ENCODE data around the gene SLC35A4.
A peak's percentile ranks its signal among the peaks of the same experiment; 100 is the strongest.
"Not testable (repeated sequence)": the region's sequence is repeated elsewhere in the genome, so short reads cannot be mapped to it uniquely, and the experiment has no call there.

Gene SLC35A4

GRCh38 chr5:140591747-140592372, 27.2 kb downstream of the SLC35A4 start:
- DNase-seq: no peak

DNA sequence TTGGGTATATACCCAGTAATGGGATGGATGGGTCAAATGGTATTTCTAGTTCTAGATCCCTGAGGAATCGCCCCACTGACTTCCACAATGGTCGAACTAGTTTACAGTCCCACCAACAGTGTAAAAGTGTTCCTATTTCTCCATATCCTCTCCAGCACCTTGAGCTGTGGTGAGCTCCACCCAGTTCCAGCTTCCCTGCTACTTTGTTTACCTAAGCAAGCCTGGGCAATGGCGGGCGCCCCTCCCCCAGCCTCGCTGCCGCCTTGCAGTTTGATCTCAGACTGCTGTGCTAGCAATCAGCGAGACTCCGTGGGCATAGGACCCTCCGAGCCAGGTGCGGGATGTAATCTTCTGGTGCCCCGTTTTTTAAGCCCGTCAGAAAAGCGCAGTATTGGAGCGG, 28.4 kb downstream of the SLC35A4 start:
- not testable (repeated sequence) for DNase-seq

DNA sequence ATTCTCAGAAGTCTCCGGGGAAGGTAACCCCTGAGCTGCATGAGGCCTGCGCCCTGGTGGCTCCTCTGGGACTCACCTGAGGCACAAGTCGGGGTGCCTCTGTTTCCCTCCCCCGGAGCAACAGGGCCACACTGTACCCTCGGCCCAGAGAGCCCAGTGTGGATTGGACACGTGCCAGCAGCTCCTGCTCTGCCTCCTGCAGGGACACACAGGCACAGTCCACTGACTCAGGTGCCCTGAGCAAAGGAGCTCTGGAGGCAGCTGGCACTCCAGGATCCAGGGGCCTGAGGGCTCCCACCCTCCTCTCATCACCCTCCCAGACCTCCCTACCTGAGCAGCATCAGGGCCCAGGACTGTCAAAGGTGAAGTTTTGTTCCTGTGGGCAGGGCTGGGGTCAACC, 29.5 kb downstream of the SLC35A4 start:
- no peak for DNase-seq

DNA sequence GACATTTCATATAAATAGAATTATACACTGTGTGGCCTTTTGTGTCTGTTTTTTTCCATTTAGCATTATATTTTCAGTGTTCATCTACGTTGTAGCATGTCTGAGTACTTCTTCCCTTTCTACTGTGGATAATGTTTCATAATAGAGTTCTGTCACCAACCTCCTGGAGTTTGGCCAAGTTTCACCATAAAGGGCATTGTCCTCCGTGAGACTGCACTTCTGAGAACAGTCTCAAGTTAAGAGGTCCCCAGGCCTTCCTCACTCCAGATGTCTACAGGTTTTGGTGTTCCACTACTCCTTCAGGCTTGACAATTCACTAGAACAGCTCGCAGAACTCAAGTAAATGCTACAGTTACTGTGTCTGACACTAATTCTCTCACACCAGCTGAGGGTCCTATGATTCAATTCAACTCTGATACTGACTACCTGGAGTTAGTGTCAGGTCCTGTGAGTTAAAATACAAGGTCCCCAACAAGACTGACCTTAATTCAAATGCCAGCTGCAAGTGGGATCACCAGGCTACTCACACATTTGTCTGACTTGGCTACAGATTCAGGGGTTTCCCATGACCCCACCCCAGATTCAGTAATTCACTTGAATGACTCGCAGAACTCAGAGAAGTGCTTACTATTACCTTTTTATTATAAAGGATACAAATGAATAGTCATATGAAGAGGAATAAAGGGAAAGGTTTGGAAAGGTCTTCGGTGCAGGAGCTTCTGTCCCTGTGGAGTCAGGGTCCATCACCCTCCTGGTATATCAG, 31.1 kb downstream of the SLC35A4 start:
- DNase-seq: peak; percentile 2

DNA sequence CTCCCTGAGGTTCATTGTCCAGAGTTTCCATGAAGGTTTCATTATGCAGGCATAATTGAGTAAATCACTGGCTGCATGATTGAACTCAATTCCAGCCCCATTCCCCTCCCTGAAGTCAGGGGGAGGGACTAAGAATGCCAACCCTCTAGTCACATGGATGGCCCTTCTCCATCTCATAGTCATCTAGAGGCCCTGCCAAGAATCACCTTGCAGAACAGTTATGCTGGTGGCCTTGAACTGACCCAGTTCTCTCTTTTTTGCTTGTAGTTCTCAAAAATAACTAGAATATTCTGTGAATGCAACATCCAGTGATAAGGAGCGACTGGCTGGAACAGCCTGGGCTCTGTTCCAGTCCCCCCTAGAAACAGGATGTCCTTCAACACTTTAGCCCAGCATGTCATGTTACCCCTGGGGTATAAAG, 31.7 kb downstream of the SLC35A4 start:
- DNase-seq: no peak

DNA sequence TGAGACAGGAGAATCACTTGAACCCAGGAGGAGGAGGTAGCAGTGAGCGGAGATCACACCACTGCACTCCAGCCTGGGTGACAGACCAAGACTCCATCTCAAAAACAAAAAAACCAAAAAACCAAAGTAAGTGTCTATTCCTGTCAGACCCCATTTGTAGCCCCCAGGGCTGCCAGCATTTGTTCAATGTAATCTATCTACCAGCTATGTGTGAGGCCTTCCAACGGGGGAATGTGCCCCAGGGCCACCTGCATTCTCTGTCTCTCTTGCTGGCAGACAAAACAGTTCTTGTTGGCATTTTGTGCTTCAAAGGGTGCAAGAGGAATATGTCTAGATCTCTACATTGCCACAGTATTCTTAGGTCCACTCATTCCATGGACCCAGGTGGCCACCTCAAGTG, 34.2 kb downstream of the SLC35A4 start:
- DNase-seq: no peak

DNA sequence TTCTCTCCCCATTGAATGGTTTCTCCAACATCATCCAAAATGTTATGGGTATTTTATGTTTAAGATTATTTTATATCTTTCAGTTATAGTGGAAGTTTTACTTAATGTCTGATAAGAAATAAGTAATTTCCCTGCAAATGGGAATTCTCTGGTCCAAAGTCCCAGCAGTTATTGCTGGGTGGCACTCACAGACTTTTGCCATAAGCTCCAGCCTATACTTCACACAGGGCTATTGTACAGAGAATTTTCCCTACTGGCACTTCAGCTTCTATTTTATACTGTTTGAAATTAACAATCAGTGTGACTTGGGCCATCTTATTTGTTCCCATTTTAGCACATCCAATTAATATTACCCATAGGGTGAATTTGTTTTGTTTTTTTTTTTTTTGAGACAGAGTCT, 35.5 kb downstream of the SLC35A4 start:
- DNase-seq: no peak

GRCh38 chr5:140602147-140602546, 37.5 kb downstream of the SLC35A4 start:
- DNase-seq: no peak

DNA sequence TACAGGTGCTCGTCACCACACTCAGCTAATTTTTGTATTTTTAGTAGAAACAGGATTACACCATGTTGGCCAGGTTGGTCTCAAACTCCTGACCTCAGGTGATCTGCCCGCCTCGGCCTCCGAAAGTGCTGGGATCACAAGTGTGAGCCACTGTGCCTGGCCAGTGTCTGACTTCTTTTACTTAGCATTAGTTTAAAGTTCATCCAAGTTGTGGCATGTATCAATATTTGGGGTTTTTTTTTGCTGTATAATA, 38.7 kb downstream of the SLC35A4 start:
- DNase-seq: not testable (repeated sequence)

- DNase-seq: no peak
Observed at GRCh38 chr5:140603734-140604133, 39.1 kb downstream of the SLC35A4 start.

- no peak for DNase-seq
Observed at GRCh38 chr5:140605879-140606278, 41.3 kb downstream of the SLC35A4 start.

GRCh38 chr5:140607031-140607430, 42.4 kb downstream of the SLC35A4 start:
- DNase-seq: no peak

DNA sequence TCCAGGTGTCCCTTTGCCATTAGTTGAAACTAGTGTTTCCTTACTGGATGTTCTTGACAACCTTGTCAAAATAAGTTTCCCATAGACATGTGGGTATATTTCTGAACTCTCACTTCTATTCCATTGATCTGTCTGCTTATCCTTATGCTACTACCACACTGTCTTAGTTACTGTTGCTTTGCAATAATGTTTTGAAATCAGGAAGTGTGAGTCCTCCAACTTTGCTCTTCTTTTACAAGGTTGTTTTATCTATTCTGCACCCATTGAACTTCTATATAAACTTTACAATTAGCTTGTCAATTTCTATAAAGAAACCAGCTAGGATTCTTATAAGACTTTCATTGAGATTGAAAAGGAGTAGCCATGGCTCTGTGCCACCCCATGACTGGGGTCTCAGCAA, 44.1 kb downstream of the SLC35A4 start:
- DNase-seq: no peak

GRCh38 chr5:140609126-140609525, 44.5 kb downstream of the SLC35A4 start:
- no peak for DNase-seq

DNA sequence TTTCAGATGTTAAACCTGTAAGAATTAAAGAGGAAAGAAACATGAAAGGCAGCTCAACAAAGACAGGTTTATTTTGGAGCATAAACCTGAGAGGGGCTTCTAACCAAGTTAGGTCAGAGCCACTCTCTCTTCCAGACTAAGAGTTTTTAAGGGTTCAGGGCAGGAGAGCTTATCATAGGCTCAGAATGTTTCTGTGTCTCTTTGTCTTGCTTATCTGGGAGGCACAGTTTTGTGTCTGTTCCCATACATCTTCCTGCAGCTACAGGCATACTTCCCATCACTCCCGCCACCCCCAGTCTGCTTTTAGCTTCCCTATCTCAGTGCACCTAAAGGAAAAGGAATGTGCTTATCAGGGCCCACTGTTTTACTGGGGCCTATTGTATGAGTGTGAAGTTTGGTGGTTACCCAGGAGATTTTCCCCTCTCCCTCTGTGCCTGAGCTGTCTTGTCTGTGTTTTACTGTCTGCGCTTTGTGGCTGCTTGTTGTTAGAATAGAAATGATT, 46.4 kb downstream of the SLC35A4 start:
- no peak for DNase-seq

Data from NCI-H1436 (cell line).